ENCODE results near the gene DYSF.

GRCh38 chr2:71513096-71513495 is 59.7 kb downstream of the DYSF start:
- TF ChIP-seq EZH2 (IDR thresholded peaks at IDR 0.05): no peak
- TF ChIP-seq POLR2AphosphoS5 (IDR thresholded peaks at IDR 0.05; ENCODE audit: borderline replicate concordance, low read depth, low read length): no peak
- no peak for TF ChIP-seq FOXP2 (optimal IDR thresholded peaks at IDR 0.05; ENCODE audit: control extremely low read depth, extremely low read length, insufficient read depth)

Data from SK-N-MC (cell line).